Sigmoid colon (tissue), 7 donors: ENCODE data around the gene SPATS2L. TPM values are rescaled to one million over a fixed set of nuclear protein-coding genes. Genes with fewer than 3 reads are reported as not detected.

Source experiments
- DNase-seq: peaks from one replicate; pipeline ENCODE4 v3.0.0-alpha.2; 2019
- H3K27ac ChIP-seq, 4 donors: fragments of 200-600 bp; sonication (generic); one replicate each; pipeline ENCODE4 v1.5.1; 2016 to 2019; ENCODE audit warnings: mild to moderate bottlenecking in 1 of 4
- H3K27me3 ChIP-seq, 3 donors: fragments of 200-600 bp; sonication (generic); one replicate each; pipeline ENCODE4 v1.5.1; 2019; ENCODE audit warnings: mild to moderate bottlenecking in 1 of 3
- H3K36me3 ChIP-seq, 4 donors: fragments of 200-600 bp; sonication (generic); one replicate each; pipeline ENCODE4 v1.5.1; 2016 to 2019
- H3K4me1 ChIP-seq, 4 donors: fragments of 200-600 bp; sonication (generic); one replicate each; pipeline ENCODE4 v1.5.1; 2017 to 2019
- H3K4me3 ChIP-seq, 4 donors: fragments of 200-600 bp; sonication (generic); one replicate each; pipeline ENCODE4 v1.5.1; 2017 to 2019; ENCODE audit warnings: mild to moderate bottlenecking in 2 of 4, moderate library complexity in 1 of 4
- H3K9me3 ChIP-seq, 4 donors: fragments of 200-600 bp in 3 of 4; sonication (generic) in 3 of 4; one replicate each; pipeline versions ENCODE4 v1.5.1 to v1.6.1; 2013 to 2019
- CTCF ChIP-seq, 4 experiments: fragments of 450-650 bp in 3 of 4; fragments of 200-600 bp in 1 of 4; IDR thresholded peaks; one replicate each; pipeline ENCODE4 v1.5.1; 2016 to 2019; ENCODE audit warnings: antibody characterized with exemption in 4 of 4, mild to moderate bottlenecking in 3 of 4, moderate library complexity in 2 of 4
- EP300 ChIP-seq, 4 donors: sonication (generic); formaldehyde crosslinking; IDR thresholded peaks; one replicate each; pipeline ENCODE4 v1.6.1; 2017; ENCODE audit warnings: antibody characterized with exemption in 4 of 4
- POLR2A ChIP-seq, 2 donors: fragments of 450-650 bp; IDR thresholded peaks; one replicate each; pipeline ENCODE4 v1.6.1; 2016; ENCODE audit warnings: antibody characterized with exemption in 2 of 2, mild to moderate bottlenecking in 2 of 2, moderate library complexity in 2 of 2
- POLR2AphosphoS5 ChIP-seq, 4 donors: sonication (generic); formaldehyde crosslinking; IDR thresholded peaks; one replicate each; pipeline ENCODE4 v1.6.1; 2017; ENCODE audit warnings: antibody characterized with exemption in 4 of 4
- WGBS, 2 donors: extraction: QIAGEN DNeasy Blood & Tissue Kit; methylation state at CpG; one replicate each; pipeline ENCODE4 v1.1.7; 2013; 5-methylcytosine and 5-hydroxymethylcytosine counted together
- intact Hi-C: fragments of 100-400 bp; cut with DNase I; formaldehyde crosslinking; loops from one replicate; pipeline ENCODE4 v1.15.1; 2023
- polyA plus RNA-seq, 3 donors: library from polyadenylated mRNA; stranded (reverse); fragments of 200-250 nt; gene quantifications; one replicate each; pipeline ENCODE4 v1.2.3, GENCODE V29; 2013
- total RNA-seq, 4 donors: library from RNA; depleted of rRNA; stranded (reverse); fragments of >200 nt; gene quantifications; one replicate each; pipeline ENCODE4 v1.1.0, GENCODE V29; 2016
- donor health status: healthy with polysubstance abuse.
- donor health status: Bipolar disorder and iron deficiency.
- donor health status: healthy.

The SPATS2L gene
- total and polyA plus RNA-seq, 7 donors, result 63.5 to 305 (median 104) TPM

GRCh38 chr2:200406379-200406778 is 99.9 kb downstream of the SPATS2L start:
- no peaks in the 10 kb centered on the region for H3K9me3 ChIP-seq
- WGBS, 2 donors, result 8 to 46% methylated on average over 2 of the region's 2 CpGs
- TF ChIP-seq CTCF (IDR thresholded peaks at IDR 0.05) (no peak), POLR2AphosphoS5 (IDR thresholded peaks at IDR 0.05) (no peak), POLR2A (IDR thresholded peaks at IDR 0.05) (no peak), EP300 (IDR thresholded peaks at IDR 0.05) (no peak)
- peak overlapping the region in 2 of 4 donors; percentile 49 to 61 for H3K27ac ChIP-seq
- no peaks in the 10 kb centered on the region for H3K36me3 ChIP-seq
- H3K27me3 ChIP-seq, result no peaks in the 10 kb centered on the region
- peaks cover 0 to 41% (median 33%) of the 10 kb centered on the region in 4 donors for H3K4me1 ChIP-seq
- H3K4me3 ChIP-seq, result no peak overlapping the region
- DNase-seq, result no peak
- intact Hi-C loops, result no loop called here

- H3K27ac ChIP-seq, result no peak overlapping the region
- TF ChIP-seq EP300 (IDR thresholded peaks at IDR 0.05) (no peak), CTCF (IDR thresholded peaks at IDR 0.05) (no peak), POLR2AphosphoS5 (IDR thresholded peaks at IDR 0.05) (no peak), POLR2A (IDR thresholded peaks at IDR 0.05) (no peak)
- intact Hi-C loops, result no loop called here
Measured at GRCh38 chr2:200408428-200409316, 102.2 kb downstream of the SPATS2L start.

GRCh38 chr2:200411831-200412230 is 105.3 kb downstream of the SPATS2L start:
- H3K4me3 ChIP-seq, result no peak overlapping the region
- H3K4me1 ChIP-seq, result peaks cover 0 to 18% (median 13%) of the 10 kb centered on the region in 4 donors
- intact Hi-C loops, result no loop called here
- DNase-seq, result no peak
- TF ChIP-seq POLR2A (IDR thresholded peaks at IDR 0.05), result no peak
- TF ChIP-seq POLR2AphosphoS5 (IDR thresholded peaks at IDR 0.05), result no peak
- TF ChIP-seq CTCF (IDR thresholded peaks at IDR 0.05), result no peak
- TF ChIP-seq EP300 (IDR thresholded peaks at IDR 0.05), result no peak
- H3K27ac ChIP-seq, result no peak overlapping the region
- H3K36me3 ChIP-seq, result peaks cover 0 to 8% (median 0%) of the 10 kb centered on the region in 4 donors
- no peaks in the 10 kb centered on the region for H3K27me3 ChIP-seq
- no peaks in the 10 kb centered on the region for H3K9me3 ChIP-seq

More at GRCh38 chr2:200408428-200409316, 102.2 kb downstream of the SPATS2L start:
- WGBS, 2 donors, result 57 to 77% methylated on average over 19 of the region's 19 CpGs
- Histone ChIP-seq H3K4me1 (peaks cover 0 to 41% (median 33%) of the 10 kb centered on the region in 4 donors), H3K9me3 (no peaks in the 10 kb centered on the region), H3K4me3 (no peak overlapping the region), H3K27me3 (no peaks in the 10 kb centered on the region), H3K36me3 (no peaks in the 10 kb centered on the region)
- no peak for DNase-seq

GRCh38 chr2:200414367-200414766 is 107.9 kb downstream of the SPATS2L start:
- H3K4me3 ChIP-seq, result no peak overlapping the region
- intact Hi-C loops, result no loop called here
- no peaks in the 10 kb centered on the region for H3K27me3 ChIP-seq
- H3K9me3 ChIP-seq, result no peaks in the 10 kb centered on the region
- WGBS, 2 donors, result 91 to 97% methylated on average over 5 of the region's 5 CpGs
- no peaks in the 10 kb centered on the region for H3K4me1 ChIP-seq
- H3K36me3 ChIP-seq, result peaks cover 0 to 28% (median 3%) of the 10 kb centered on the region in 4 donors
- no peak for TF ChIP-seq CTCF (IDR thresholded peaks at IDR 0.05)
- TF ChIP-seq EP300 (IDR thresholded peaks at IDR 0.05), result no peak
- no peak for TF ChIP-seq POLR2AphosphoS5 (IDR thresholded peaks at IDR 0.05)
- no peak for TF ChIP-seq POLR2A (IDR thresholded peaks at IDR 0.05)
- H3K27ac ChIP-seq, result no peak overlapping the region
- DNase-seq, result no peak
